Choroid plexus epithelial cell (primary cell): ENCODE measurements around the gene NUP93.

Source experiments
- DNase-seq: peaks from one replicate; pipeline ENCODE4 v3.0.0-alpha.2; 2010; ENCODE audit warnings: low read depth
- H3K4me3 ChIP-seq: 2 replicates; pipeline ENCODE4 v1.5.1; 2011; ENCODE audit warnings: low read depth, mild to moderate bottlenecking, control low read depth, low read length, moderate library complexity
- CTCF ChIP-seq: conservative IDR thresholded peaks from 2 replicates; pipeline ENCODE4 v1.5.1; 2011; ENCODE audit warnings: low read depth, mild to moderate bottlenecking, control low read depth, inconsistent platforms, low read length, moderate library complexity

The NUP93 gene

GRCh38 chr16:56859636-56860035, 129.7 kb downstream of the NUP93 start:
- no peak for TF ChIP-seq CTCF
- DNase-seq, result no peak

GRCh38 chr16:56860226-56861020, 130.5 kb downstream of the NUP93 start:
- H3K4me3 ChIP-seq, result no peak overlapping the region

More at GRCh38 chr16:56859636-56860035, 129.7 kb downstream of the NUP93 start:
- H3K4me3 ChIP-seq, result no peak overlapping the region

GRCh38 chr16:56861092-56861610, 131.2 kb downstream of the NUP93 start:
- no peak overlapping the region for H3K4me3 ChIP-seq
- DNase-seq, result no peak
- TF ChIP-seq CTCF, result no peak

More at GRCh38 chr16:56860226-56861020, 130.5 kb downstream of the NUP93 start:
- no peak for TF ChIP-seq CTCF
- DNase-seq, result peak; percentile 72

GRCh38 chr16:56861756-56862155, 131.8 kb downstream of the NUP93 start:
- TF ChIP-seq CTCF, result no peak
- no peak overlapping the region for H3K4me3 ChIP-seq
- DNase-seq, result no peak

- H3K4me3 ChIP-seq, result no peak overlapping the region
- no peak for DNase-seq
- TF ChIP-seq CTCF, result no peak
Observed at GRCh38 chr16:56862776-56863175, 132.8 kb downstream of the NUP93 start.

- no peak within 1 kb of the TSS for H3K4me3 ChIP-seq
- DNase-seq, result no peak
- no peak for TF ChIP-seq CTCF
Observed at GRCh38 chr16:56864960-56865359, 135.0 kb downstream of the NUP93 start, which contains the start of gene SLC12A3. SLC12A3 (plus strand) TSS chr16:56865207; CDS start chr16:56865236, 29 bp downstream.
